SK-N-MC (cell line): Measurements from ENCODE around the gene PRM2.

Source experiments
- EZH2 ChIP-seq: fragments of 200-600 bp; sonication (generic); IDR thresholded peaks from one replicate; pipeline ENCODE4 v1.6.1; 2017; ENCODE audit warnings: antibody characterized with exemption
- FOXP2 ChIP-seq: optimal IDR thresholded peaks from 2 replicates; pipeline ENCODE3; 2011; ENCODE audit warnings: mild to moderate bottlenecking, moderate library complexity; ENCODE audit not compliant: insufficient read depth; ENCODE audit errors: extremely low read length, control extremely low read depth
- POLR2AphosphoS5 ChIP-seq: IDR thresholded peaks from 2 replicates; pipeline ENCODE4 v1.6.1; 2012; ENCODE audit warnings: mild to moderate bottlenecking, low read depth, low read length, borderline replicate concordance

- TF ChIP-seq EZH2 (no peak), POLR2AphosphoS5 (no peak), FOXP2 (no peak)
Measured at GRCh38 chr16:11312718-11313492, 36.6 kb upstream of the PRM2 start.
